ENCODE measurements around the gene PDGFC.

DNA sequence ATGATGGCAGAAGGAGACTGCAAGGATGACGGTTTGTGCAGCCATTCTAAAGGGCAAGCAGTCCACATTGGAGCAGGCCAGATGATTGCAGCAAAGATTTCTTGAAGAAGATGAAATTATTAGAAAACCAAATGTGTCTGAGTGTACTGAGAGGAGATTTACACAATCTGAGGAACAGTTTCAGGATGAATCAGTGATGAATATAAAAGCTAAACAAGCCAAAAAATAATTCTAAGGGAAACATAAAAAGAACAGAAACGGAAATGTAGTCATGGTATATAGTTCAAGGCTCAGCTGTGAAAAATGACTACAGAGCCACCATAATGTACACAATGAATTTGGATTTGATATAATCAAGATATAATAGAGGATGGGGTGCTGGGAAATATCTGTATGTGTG lies 168.5 kb downstream of the PDGFC start:
- no peak for TF ChIP-seq CEBPB (IDR thresholded peaks at IDR 0.05; ENCODE audit: low read depth)
- TF ChIP-seq, protein P1, sequence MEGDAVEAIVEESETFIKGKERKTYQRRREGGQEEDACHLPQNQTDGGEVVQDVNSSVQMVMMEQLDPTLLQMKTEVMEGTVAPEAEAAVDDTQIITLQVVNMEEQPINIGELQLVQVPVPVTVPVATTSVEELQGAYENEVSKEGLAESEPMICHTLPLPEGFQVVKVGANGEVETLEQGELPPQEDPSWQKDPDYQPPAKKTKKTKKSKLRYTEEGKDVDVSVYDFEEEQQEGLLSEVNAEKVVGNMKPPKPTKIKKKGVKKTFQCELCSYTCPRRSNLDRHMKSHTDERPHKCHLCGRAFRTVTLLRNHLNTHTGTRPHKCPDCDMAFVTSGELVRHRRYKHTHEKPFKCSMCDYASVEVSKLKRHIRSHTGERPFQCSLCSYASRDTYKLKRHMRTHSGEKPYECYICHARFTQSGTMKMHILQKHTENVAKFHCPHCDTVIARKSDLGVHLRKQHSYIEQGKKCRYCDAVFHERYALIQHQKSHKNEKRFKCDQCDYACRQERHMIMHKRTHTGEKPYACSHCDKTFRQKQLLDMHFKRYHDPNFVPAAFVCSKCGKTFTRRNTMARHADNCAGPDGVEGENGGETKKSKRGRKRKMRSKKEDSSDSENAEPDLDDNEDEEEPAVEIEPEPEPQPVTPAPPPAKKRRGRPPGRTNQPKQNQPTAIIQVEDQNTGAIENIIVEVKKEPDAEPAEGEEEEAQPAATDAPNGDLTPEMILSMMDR (IDR thresholded peaks at IDR 0.05 in 2 of 3, conservative IDR thresholded peaks at IDR 0.05 in 1 of 3; ENCODE audit: borderline replicate concordance in 1 of 3, insufficient read depth in 1 of 3, low read depth in 2 of 3, low read length in 2 of 3) = no peak
- no peak for TF ChIP-seq POLR2A (IDR thresholded peaks at IDR 0.05; ENCODE audit: borderline replicate concordance, extremely low read depth, insufficient read depth, insufficient read length)
- no peak for TF ChIP-seq EGR1 (IDR thresholded peaks at IDR 0.05; ENCODE audit: low read depth)
- TF ChIP-seq EZH2 (IDR thresholded peaks at IDR 0.05) = no peak
- TF ChIP-seq, protein P2, sequence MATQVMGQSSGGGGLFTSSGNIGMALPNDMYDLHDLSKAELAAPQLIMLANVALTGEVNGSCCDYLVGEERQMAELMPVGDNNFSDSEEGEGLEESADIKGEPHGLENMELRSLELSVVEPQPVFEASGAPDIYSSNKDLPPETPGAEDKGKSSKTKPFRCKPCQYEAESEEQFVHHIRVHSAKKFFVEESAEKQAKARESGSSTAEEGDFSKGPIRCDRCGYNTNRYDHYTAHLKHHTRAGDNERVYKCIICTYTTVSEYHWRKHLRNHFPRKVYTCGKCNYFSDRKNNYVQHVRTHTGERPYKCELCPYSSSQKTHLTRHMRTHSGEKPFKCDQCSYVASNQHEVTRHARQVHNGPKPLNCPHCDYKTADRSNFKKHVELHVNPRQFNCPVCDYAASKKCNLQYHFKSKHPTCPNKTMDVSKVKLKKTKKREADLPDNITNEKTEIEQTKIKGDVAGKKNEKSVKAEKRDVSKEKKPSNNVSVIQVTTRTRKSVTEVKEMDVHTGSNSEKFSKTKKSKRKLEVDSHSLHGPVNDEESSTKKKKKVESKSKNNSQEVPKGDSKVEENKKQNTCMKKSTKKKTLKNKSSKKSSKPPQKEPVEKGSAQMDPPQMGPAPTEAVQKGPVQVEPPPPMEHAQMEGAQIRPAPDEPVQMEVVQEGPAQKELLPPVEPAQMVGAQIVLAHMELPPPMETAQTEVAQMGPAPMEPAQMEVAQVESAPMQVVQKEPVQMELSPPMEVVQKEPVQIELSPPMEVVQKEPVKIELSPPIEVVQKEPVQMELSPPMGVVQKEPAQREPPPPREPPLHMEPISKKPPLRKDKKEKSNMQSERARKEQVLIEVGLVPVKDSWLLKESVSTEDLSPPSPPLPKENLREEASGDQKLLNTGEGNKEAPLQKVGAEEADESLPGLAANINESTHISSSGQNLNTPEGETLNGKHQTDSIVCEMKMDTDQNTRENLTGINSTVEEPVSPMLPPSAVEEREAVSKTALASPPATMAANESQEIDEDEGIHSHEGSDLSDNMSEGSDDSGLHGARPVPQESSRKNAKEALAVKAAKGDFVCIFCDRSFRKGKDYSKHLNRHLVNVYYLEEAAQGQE (IDR thresholded peaks at IDR 0.05; ENCODE audit: low read depth) = no peak
- TF ChIP-seq SRF (IDR thresholded peaks at IDR 0.05; ENCODE audit: low read depth) = no peak
